HG03159 (cell line): ENCODE measurements around the gene SLC6A18.

ENCODE experiments used
- ATAC-seq: cut with Tn5 transposase; IDR thresholded peaks from one replicate; pipeline ENCODE4 v1.9.1; 2021; ENCODE audit warnings: mild to moderate bottlenecking, moderate library complexity; ENCODE audit not compliant: unreplicated experiment

SLC6A18 gene

GRCh38 chr5:1186351-1187233, 38.6 kb upstream of the SLC6A18 start:
- no peak for ATAC-seq

- no peak for ATAC-seq
Observed at GRCh38 chr5:1187234-1187949, 37.8 kb upstream of the SLC6A18 start.

GRCh38 chr5:1187950-1188334, 37.2 kb upstream of the SLC6A18 start:
- ATAC-seq, result no peak

- no peak for ATAC-seq
Observed at GRCh38 chr5:1188464-1188863, 36.7 kb upstream of the SLC6A18 start.

GRCh38 chr5:1189269-1189668, 35.9 kb upstream of the SLC6A18 start:
- no peak for ATAC-seq

- ATAC-seq, result no peak
Observed at GRCh38 chr5:1190278-1190677, 34.9 kb upstream of the SLC6A18 start.

- ATAC-seq, result no peak
Observed at GRCh38 chr5:1190837-1191239, 34.3 kb upstream of the SLC6A18 start.

GRCh38 chr5:1192971-1193590, 32.1 kb upstream of the SLC6A18 start:
- no peak for ATAC-seq

GRCh38 chr5:1193591-1193985, 31.6 kb upstream of the SLC6A18 start:
- no peak for ATAC-seq

- ATAC-seq, result no peak
Observed at GRCh38 chr5:1194378-1194777, 30.8 kb upstream of the SLC6A18 start.

GRCh38 chr5:1195439-1195838, 29.7 kb upstream of the SLC6A18 start:
- ATAC-seq, result no peak

- no peak for ATAC-seq
Observed at GRCh38 chr5:1195916-1196315, 29.3 kb upstream of the SLC6A18 start.

GRCh38 chr5:1196562-1196961, 28.6 kb upstream of the SLC6A18 start:
- ATAC-seq, result no peak

GRCh38 chr5:1197876-1198666, 27.1 kb upstream of the SLC6A18 start:
- ATAC-seq, result no peak

GRCh38 chr5:1199340-1199648, 25.9 kb upstream of the SLC6A18 start:
- ATAC-seq, result no peak

GRCh38 chr5:1199649-1200494, 25.3 kb upstream of the SLC6A18 start:
- no peak for ATAC-seq

GRCh38 chr5:1200495-1201326, 24.5 kb upstream of the SLC6A18 start:
- ATAC-seq, result no peak

- no peak for ATAC-seq
Observed at GRCh38 chr5:1201327-1202025, 23.7 kb upstream of the SLC6A18 start, which contains the start of gene SLC6A19. Gene SLC6A19 (plus strand): TSS chr5:1201595. CDS start chr5:1201651, 56 bp downstream.
